Transverse colon (tissue), 4 donors: ENCODE data around the gene WSCD1. TPM values are rescaled to one million over a fixed set of nuclear protein-coding genes. Genes with fewer than 3 reads are reported as not detected.

ENCODE experiments used
- DNase-seq: peaks from one replicate; pipeline ENCODE4 v3.0.0-alpha.2; 2019
- H3K27ac ChIP-seq, 4 donors: fragments of 200-600 bp; sonication (generic); 2 replicates each; pipeline ENCODE4 v1.5.1; 2016 to 2018; ENCODE audit warnings: inconsistent platforms in 4 of 4
- H3K27me3 ChIP-seq: fragments of 200-600 bp; sonication (generic); 2 replicates; pipeline ENCODE4 v1.5.1; 2017; ENCODE audit warnings: inconsistent platforms
- H3K36me3 ChIP-seq, 4 donors: fragments of 200-600 bp; sonication (generic); 2 replicates each; pipeline ENCODE4 v1.5.1; 2017 to 2019; ENCODE audit warnings: inconsistent platforms in 4 of 4
- H3K4me1 ChIP-seq, 4 donors: fragments of 200-600 bp; sonication (generic); 2 replicates each; pipeline ENCODE4 v1.5.1; 2017 to 2020; ENCODE audit warnings: inconsistent platforms in 4 of 4
- H3K4me3 ChIP-seq, 4 donors: fragments of 200-600 bp; sonication (generic); 1 replicate in 1 of 4; 2 replicates in 3 of 4; pipeline versions ENCODE4 v1.5.1 to v1.6.1; 2017 to 2019; ENCODE audit warnings: inconsistent platforms in 4 of 4
- H3K9me3 ChIP-seq, 2 donors: fragments of 200-600 bp; sonication (generic); 2 replicates each; pipeline ENCODE4 v1.5.1; 2017 to 2019; ENCODE audit warnings: inconsistent platforms in 2 of 2
- EP300 ChIP-seq: sonication (generic); formaldehyde crosslinking; IDR thresholded peaks from one replicate; pipeline ENCODE4 v1.6.1; 2017; ENCODE audit warnings: antibody characterized with exemption, low read depth
- POLR2A ChIP-seq: fragments of 450-650 bp; IDR thresholded peaks from one replicate; pipeline ENCODE4 v1.6.1; 2016; ENCODE audit warnings: antibody characterized with exemption, mild to moderate bottlenecking, moderate library complexity
- POLR2AphosphoS5 ChIP-seq, 3 donors: sonication (generic); formaldehyde crosslinking; IDR thresholded peaks; one replicate each; pipeline ENCODE4 v1.6.1; 2016; ENCODE audit warnings: antibody characterized with exemption in 3 of 3
- WGBS, 2 donors: methylation state at CpG; one replicate each; pipeline ENCODE4 v1.1.5; 2018; ENCODE audit warnings: low coverage in 1 of 2; 5-methylcytosine and 5-hydroxymethylcytosine counted together
- in situ Hi-C, 4 donors: fragments of 200-750 bp; cut with MboI; loops; one replicate each; pipeline versions ENCODE4 v1.15.0 to v1.15.1; 2017; ENCODE audit warnings: low sequenced_read_pairs in 3 of 4, low pct_ligation_motif_present in 1 of 4, low pct_unique_long_range_greater_than_20kb in 1 of 4
- intact Hi-C: fragments of 100-400 bp; cut with DNase I; formaldehyde crosslinking; loops from one replicate; pipeline ENCODE4 v1.15.1; 2023; ENCODE audit warnings: low total_unique reads
- total RNA-seq, 4 donors: library from RNA; depleted of rRNA; stranded (reverse); fragments of >200 nt; gene quantifications; one replicate each; pipeline ENCODE4 v1.1.0, GENCODE V29; 2016
- TF ChIP-seq, protein P1 (sequence below), 5 experiments: fragments of 200-600 bp in 3 of 5; fragments of 450-650 bp in 2 of 5; sonication (generic) in 3 of 5; IDR thresholded peaks; 1 replicate in 2 of 5; 2 replicates in 3 of 5; pipeline ENCODE4 v1.5.1; 2016 to 2017; ENCODE audit warnings: antibody characterized with exemption in 5 of 5, inconsistent platforms in 3 of 5, mild to moderate bottlenecking in 2 of 5, moderate library complexity in 1 of 5

WSCD1 gene
- total RNA-seq, 4 donors from 2014 or later = 23.7 to 58.4 (median 33.7) TPM

DNA sequence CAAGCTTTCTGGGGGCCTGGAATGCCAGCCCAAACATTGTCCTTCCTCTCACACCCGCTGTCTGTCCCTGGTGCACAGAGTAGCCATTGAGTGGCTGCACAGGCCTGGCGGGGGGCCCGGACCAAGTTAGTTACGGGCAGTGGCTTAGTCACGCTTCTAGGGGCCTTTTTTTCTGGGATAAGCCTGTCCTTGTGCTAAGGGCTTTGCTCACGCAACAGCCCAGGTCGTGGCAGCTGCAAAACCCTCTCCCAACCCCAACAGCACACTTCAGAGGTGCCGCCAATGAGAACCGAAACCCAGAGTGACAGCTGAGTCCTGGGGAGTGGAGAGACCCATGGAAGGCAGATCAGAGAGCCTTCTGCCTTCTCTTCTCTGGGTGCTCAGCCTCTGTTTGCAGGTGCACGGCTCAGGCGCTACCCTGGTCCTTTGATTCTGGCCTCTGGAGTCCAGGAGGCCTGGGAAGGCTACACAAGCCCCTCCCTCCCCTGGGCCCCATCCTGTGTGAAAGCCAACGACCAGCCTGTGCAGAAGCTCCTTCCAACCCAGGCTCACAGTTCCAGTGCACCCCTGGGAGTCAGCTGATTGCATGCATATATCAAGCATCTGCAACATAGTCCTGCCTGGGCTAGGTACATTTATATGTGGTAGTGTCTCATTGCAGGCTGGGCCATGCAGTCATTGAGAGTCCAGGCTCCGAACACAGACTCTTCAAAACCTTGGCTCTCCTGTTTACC is 9.1 kb downstream of the WSCD1 start:
- no peaks in the 10 kb centered on the region for H3K36me3 ChIP-seq
- no peak for DNase-seq
- H3K4me3 ChIP-seq = no peak overlapping the region
- in situ Hi-C loops (no loop called here), intact Hi-C loops (no loop called here)
- H3K4me1 ChIP-seq = no peaks in the 10 kb centered on the region
- H3K27ac ChIP-seq = no peak overlapping the region
- WGBS, 2 donors = 0 to 78% methylated on average over 1 to 13 of the region's 13 CpGs
- TF ChIP-seq EP300 (no peak), POLR2AphosphoS5 (IDR thresholded peaks at IDR 0.05) (no peak), POLR2A (no peak)
- TF ChIP-seq, protein P1, sequence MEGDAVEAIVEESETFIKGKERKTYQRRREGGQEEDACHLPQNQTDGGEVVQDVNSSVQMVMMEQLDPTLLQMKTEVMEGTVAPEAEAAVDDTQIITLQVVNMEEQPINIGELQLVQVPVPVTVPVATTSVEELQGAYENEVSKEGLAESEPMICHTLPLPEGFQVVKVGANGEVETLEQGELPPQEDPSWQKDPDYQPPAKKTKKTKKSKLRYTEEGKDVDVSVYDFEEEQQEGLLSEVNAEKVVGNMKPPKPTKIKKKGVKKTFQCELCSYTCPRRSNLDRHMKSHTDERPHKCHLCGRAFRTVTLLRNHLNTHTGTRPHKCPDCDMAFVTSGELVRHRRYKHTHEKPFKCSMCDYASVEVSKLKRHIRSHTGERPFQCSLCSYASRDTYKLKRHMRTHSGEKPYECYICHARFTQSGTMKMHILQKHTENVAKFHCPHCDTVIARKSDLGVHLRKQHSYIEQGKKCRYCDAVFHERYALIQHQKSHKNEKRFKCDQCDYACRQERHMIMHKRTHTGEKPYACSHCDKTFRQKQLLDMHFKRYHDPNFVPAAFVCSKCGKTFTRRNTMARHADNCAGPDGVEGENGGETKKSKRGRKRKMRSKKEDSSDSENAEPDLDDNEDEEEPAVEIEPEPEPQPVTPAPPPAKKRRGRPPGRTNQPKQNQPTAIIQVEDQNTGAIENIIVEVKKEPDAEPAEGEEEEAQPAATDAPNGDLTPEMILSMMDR (IDR thresholded peaks at IDR 0.05) = no peak
- H3K9me3 ChIP-seq = no peaks in the 10 kb centered on the region
- no peaks in the 10 kb centered on the region for H3K27me3 ChIP-seq

- DNase-seq = no peak
- TF ChIP-seq, protein P1 (IDR thresholded peaks at IDR 0.05) = no peak
- TF ChIP-seq POLR2AphosphoS5 (IDR thresholded peaks at IDR 0.05) = no peak
- no peak for TF ChIP-seq EP300
- no peak for TF ChIP-seq POLR2A
- H3K27me3 ChIP-seq = no peaks in the 10 kb centered on the region
- no peak overlapping the region for H3K4me3 ChIP-seq
- WGBS, 2 donors = 100% methylated on average over 2 of the region's 2 CpGs; no CpG with 5 or more reads in 1 of the 2 donors
- no peak overlapping the region for H3K27ac ChIP-seq
- no peaks in the 10 kb centered on the region for H3K36me3 ChIP-seq
- in situ Hi-C loops (no loop called here), intact Hi-C loops (no loop called here)
- no peaks in the 10 kb centered on the region for H3K4me1 ChIP-seq
- H3K9me3 ChIP-seq = no peaks in the 10 kb centered on the region
Observed at GRCh38 chr17:6079960-6080359, 9.8 kb downstream of the WSCD1 start.

DNA sequence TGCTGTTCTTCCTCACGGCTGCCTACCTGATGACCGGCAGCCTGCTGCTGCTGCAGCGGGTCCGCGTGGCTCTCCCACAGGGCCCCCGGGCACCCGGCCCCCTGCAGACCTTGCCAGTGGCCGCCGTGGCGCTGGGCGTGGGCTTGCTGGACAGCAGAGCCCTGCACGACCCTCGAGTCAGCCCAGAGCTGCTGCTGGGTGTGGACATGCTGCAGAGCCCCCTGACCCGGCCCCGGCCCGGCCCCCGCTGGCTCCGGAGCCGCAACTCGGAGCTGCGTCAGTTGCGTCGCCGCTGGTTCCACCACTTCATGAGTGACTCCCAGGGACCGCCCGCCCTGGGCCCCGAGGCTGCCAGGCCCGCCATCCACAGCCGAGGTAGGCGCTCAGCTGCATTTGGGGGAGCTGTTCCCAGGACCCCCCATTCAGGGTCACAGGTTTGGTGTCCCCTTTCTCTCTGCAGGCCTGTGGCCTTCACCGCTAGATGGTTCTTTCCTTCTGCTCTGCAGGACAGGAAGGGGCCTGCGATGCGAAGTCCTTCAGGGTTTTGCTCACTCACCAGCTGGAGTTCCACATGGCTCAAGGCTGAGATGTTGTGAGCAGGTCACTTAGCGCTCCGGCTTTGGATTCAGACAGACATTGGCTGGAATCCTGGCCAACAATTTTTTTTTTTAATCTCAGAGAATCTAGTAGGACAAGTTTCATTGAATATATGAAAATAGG is 10.7 kb downstream of the WSCD1 start:
- Histone ChIP-seq H3K27me3 (no peaks in the 10 kb centered on the region), H3K9me3 (no peaks in the 10 kb centered on the region), H3K4me3 (no peak overlapping the region), H3K36me3 (no peaks in the 10 kb centered on the region), H3K4me1 (no peaks in the 10 kb centered on the region), H3K27ac (no peak overlapping the region)
- in situ Hi-C loops (no loop called here), intact Hi-C loops (no loop called here)
- TF ChIP-seq POLR2A = no peak
- no peak for TF ChIP-seq EP300
- TF ChIP-seq, protein P1 (IDR thresholded peaks at IDR 0.05) = no peak
- TF ChIP-seq POLR2AphosphoS5 (IDR thresholded peaks at IDR 0.05) = no peak
- no peak for DNase-seq
- 90% methylated on average over 26 of the region's 35 CpGs; no CpG with 5 or more reads in 1 of the 2 donors for WGBS, 2 donors

GRCh38 chr17:6082335-6082734 is 12.2 kb downstream of the WSCD1 start:
- H3K27me3 ChIP-seq = no peaks in the 10 kb centered on the region
- in situ Hi-C loops (no loop called here), intact Hi-C loops (no loop called here)
- H3K4me3 ChIP-seq = no peak overlapping the region
- no peaks in the 10 kb centered on the region for H3K9me3 ChIP-seq
- no peaks in the 10 kb centered on the region for H3K4me1 ChIP-seq
- H3K36me3 ChIP-seq = no peaks in the 10 kb centered on the region
- TF ChIP-seq, protein P1 (IDR thresholded peaks at IDR 0.05) = no peak
- TF ChIP-seq POLR2A = no peak
- TF ChIP-seq EP300 = no peak
- TF ChIP-seq POLR2AphosphoS5 (IDR thresholded peaks at IDR 0.05) = no peak
- H3K27ac ChIP-seq = no peak overlapping the region
- no peak for DNase-seq
- 71 to 83% methylated on average over 1 to 8 of the region's 8 CpGs for WGBS, 2 donors
